ENCODE results near the gene ANO9.

The ANO9 gene

GRCh38 chr11:447923-448731, 6.3 kb upstream of the ANO9 start:
- no peaks in the 10 kb centered on the region for H3K27me3 ChIP-seq (ENCODE audit: low read depth, low read length)
- H3K27ac ChIP-seq (ENCODE audit: low read length), result peak overlapping the region; percentile 83
- H3K4me3 ChIP-seq (ENCODE audit: low read length), result peak overlapping the region; percentile 86
- H3K4me2 ChIP-seq (ENCODE audit: low read length), result peak overlapping the region; percentile 70
- H2AFZ ChIP-seq (ENCODE audit: low read depth, low read length), result no peak overlapping the region; the same call in 1 of the 2 replicates
- peak; percentile 92 for TF ChIP-seq CTCF (IDR thresholded peaks at IDR 0.05; ENCODE audit: low read depth, low read length)
- no peak for TF ChIP-seq EZH2phosphoT487 (IDR thresholded peaks at IDR 0.05; ENCODE audit: low read depth)
- H3K4me1 ChIP-seq (ENCODE audit: low read length), result peaks cover 23% of the 10 kb centered on the region
- H3K79me2 ChIP-seq (ENCODE audit: low read length), result peaks cover 37% of the 10 kb centered on the region
- peaks cover 2% of the 10 kb centered on the region for H3K36me3 ChIP-seq (replicated peaks; ENCODE audit: low read depth, low read length)
- H3K9me3 ChIP-seq (ENCODE audit: insufficient read depth, low read length), result no peaks in the 10 kb centered on the region
- peak overlapping the region; percentile 80 for H3K9ac ChIP-seq (ENCODE audit: low read length)
- peaks cover 9% of the 10 kb centered on the region; the same call in 1 of the 2 replicates for H4K20me1 ChIP-seq (ENCODE audit: insufficient read depth, low read length)

- H2AFZ ChIP-seq (ENCODE audit: low read depth, low read length), result no peak overlapping the region
- H3K4me1 ChIP-seq (ENCODE audit: low read length), result peaks cover 23% of the 10 kb centered on the region
- H3K9ac ChIP-seq (ENCODE audit: low read length), result no peak overlapping the region
- TF ChIP-seq CTCF (IDR thresholded peaks at IDR 0.05; ENCODE audit: low read depth, low read length) (no peak), EZH2phosphoT487 (IDR thresholded peaks at IDR 0.05; ENCODE audit: low read depth) (no peak)
- no peaks in the 10 kb centered on the region for H3K9me3 ChIP-seq (ENCODE audit: insufficient read depth, low read length)
- H4K20me1 ChIP-seq (ENCODE audit: insufficient read depth, low read length), result peaks cover 9% of the 10 kb centered on the region; the same call in 1 of the 2 replicates
- no peak overlapping the region for H3K4me3 ChIP-seq (ENCODE audit: low read length)
- H3K36me3 ChIP-seq (replicated peaks; ENCODE audit: low read depth, low read length), result no peaks in the 10 kb centered on the region
- H3K79me2 ChIP-seq (ENCODE audit: low read length), result peaks cover 28% of the 10 kb centered on the region
- no peak overlapping the region for H3K27ac ChIP-seq (ENCODE audit: low read length)
- H3K27me3 ChIP-seq (ENCODE audit: low read depth, low read length), result no peaks in the 10 kb centered on the region
- H3K4me2 ChIP-seq (ENCODE audit: low read length), result no peak overlapping the region
Measured at GRCh38 chr11:446891-447290, 5.1 kb upstream of the ANO9 start.

- TF ChIP-seq EZH2phosphoT487 (IDR thresholded peaks at IDR 0.05; ENCODE audit: low read depth) (no peak), CTCF (IDR thresholded peaks at IDR 0.05; ENCODE audit: low read depth, low read length) (no peak)
- H2AFZ ChIP-seq (ENCODE audit: low read depth, low read length), result no peak overlapping the region
Measured at GRCh38 chr11:445765-446588, 4.2 kb upstream of the ANO9 start.

More at GRCh38 chr11:445765-446588, 4.2 kb upstream of the ANO9 start:
- Histone ChIP-seq H3K4me3 (ENCODE audit: low read length) (no peak overlapping the region), H3K4me1 (ENCODE audit: low read length) (peaks cover 19% of the 10 kb centered on the region), H3K9ac (ENCODE audit: low read length) (no peak overlapping the region), H3K79me2 (ENCODE audit: low read length) (peaks cover 19% of the 10 kb centered on the region), H3K36me3 (replicated peaks; ENCODE audit: low read depth, low read length) (no peaks in the 10 kb centered on the region), H3K27ac (ENCODE audit: low read length) (no peak overlapping the region), H3K4me2 (ENCODE audit: low read length) (no peak overlapping the region), H3K9me3 (ENCODE audit: insufficient read depth, low read length) (no peaks in the 10 kb centered on the region), H4K20me1 (ENCODE audit: insufficient read depth, low read length) (0 out of 2 replicates have a peak, but pooled peaks cover 1% of the 10 kb centered on the region), H3K27me3 (ENCODE audit: low read depth, low read length) (no peaks in the 10 kb centered on the region)
